GM10847 (cell line): ENCODE measurements around the gene CHST12.

ENCODE experiments used
- POLR2A ChIP-seq: IDR thresholded peaks from 2 replicates; pipeline ENCODE4 v1.6.1; 2011; ENCODE audit not compliant: insufficient read length; ENCODE audit errors: extremely low read depth

Gene CHST12

GRCh38 chr7:2373646-2374045, 29.8 kb upstream of the CHST12 start:
- TF ChIP-seq POLR2A: no peak

DNA sequence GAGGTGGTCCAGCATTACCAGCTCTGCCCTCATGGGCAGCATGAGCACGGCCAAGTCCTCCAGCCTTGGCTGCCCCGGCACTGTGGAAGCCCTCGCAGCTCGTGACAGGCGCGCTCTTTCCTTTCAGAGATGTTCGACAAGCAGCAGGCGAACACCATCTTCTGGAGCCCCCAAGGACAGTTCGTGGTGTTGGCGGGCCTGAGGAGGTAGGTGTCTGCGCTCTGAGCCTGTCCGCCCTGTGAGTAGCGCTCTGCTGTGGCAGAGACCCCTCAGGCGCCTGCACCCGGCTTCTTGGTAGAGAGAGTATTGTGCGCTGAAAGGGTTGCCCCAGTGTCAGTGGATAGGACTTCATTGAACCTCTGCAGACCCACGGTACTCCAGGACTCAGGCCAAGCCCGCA, 29.0 kb upstream of the CHST12 start:
- no peak for TF ChIP-seq POLR2A

GRCh38 chr7:2374830-2375728, 28.3 kb upstream of the CHST12 start:
- TF ChIP-seq POLR2A: no peak

- no peak for TF ChIP-seq POLR2A
Observed at GRCh38 chr7:2376351-2377154, 26.9 kb upstream of the CHST12 start.

- no peak for TF ChIP-seq POLR2A
Observed at GRCh38 chr7:2379161-2379560, 24.2 kb upstream of the CHST12 start.

GRCh38 chr7:2379821-2380450, 23.5 kb upstream of the CHST12 start:
- TF ChIP-seq POLR2A: no peak

- no peak for TF ChIP-seq POLR2A
Observed at GRCh38 chr7:2380461-2380860, 22.9 kb upstream of the CHST12 start.

DNA sequence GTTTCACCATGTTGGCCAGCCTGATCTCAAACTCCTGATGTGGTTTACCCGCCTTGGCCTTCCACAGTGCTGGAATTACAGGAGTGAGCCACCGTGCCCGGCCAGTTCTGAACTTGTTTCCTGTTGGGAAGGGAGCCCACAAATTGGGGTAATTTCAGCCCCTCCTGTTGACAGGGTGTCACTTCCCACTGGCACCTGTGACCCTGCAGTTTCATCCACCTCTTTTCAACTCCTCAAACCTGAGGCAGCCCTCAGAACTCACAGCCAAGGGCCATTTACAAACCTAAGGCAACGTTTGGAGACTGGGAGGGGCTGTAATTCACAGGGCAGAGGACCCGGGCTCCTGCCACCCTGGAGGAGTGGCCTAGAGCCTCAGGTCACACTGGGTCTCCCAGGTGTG, 22.2 kb upstream of the CHST12 start:
- no peak for TF ChIP-seq POLR2A

- TF ChIP-seq POLR2A: no peak
Observed at GRCh38 chr7:2381881-2382509, 21.4 kb upstream of the CHST12 start.

DNA sequence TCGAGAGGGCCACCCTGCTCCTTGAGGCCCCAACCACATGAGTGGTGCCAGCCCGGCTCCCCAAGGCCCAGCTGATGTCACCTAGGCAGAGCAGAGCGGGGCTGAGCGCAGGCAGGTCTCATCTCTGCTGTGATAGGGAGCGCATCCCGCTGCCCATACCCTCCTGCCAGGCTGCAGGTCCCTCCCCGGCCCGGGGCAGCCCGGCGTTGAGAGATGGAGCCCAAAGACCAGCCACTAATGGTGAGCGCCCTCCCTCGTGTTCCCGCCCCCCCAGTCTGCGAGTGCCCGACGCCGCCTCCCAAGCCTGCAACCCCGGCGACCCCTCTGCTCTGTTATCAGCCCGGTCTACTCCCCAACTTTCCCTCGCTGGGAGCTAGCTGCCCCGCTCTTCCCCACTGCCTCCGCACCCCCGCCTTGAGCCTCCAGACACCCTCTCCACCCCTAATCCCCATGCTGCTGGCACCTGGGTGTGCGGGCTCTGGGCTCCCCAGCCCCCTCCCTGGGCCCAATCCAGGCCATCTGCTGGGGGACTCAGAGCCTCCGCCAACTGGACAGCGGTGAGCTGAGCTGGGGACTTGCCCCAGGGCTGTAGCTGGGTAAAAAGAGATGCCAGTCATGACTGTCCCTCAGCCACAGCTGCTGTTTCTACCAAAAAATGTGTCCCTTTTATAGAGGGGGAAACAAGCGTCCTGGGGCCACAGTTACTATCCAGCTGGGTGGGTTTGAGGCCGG, 19.7 kb upstream of the CHST12 start:
- no peak for TF ChIP-seq POLR2A

GRCh38 chr7:2384354-2385243, 18.8 kb upstream of the CHST12 start:
- TF ChIP-seq POLR2A: no peak

- no peak for TF ChIP-seq POLR2A
Observed at GRCh38 chr7:2386964-2387669, 16.3 kb upstream of the CHST12 start.
